ENCODE data around the gene NDUFS1. TPM values are rescaled to one million over a fixed set of nuclear protein-coding genes. Genes with fewer than 3 reads are reported as not detected.

The NDUFS1 gene
- total and polyA plus RNA-seq, 9 of the 15 experiments (the other 6 are each of a cell fraction or from before 2014, with no cell fraction given): 75.0 to 130 (median 91.5) TPM

- TF ChIP-seq SIRT6 (IDR thresholded peaks at IDR 0.05; ENCODE audit: low read depth, low read length): no peak
- TF ChIP-seq ZNF143 (CRISPR knock-in tag; IDR thresholded peaks at IDR 0.05): no peak
- no peak for TF ChIP-seq CBX3 (IDR thresholded peaks at IDR 0.05; ENCODE audit: borderline replicate concordance in 1 of 2, low read length in 2 of 2)
- no peak for TF ChIP-seq KLF6 (CRISPR knock-in tag; IDR thresholded peaks at IDR 0.05; ENCODE audit: borderline replicate concordance)
- no peak for TF ChIP-seq ZBTB2 (IDR thresholded peaks at IDR 0.05)
- no peak for TF ChIP-seq MNT (conservative IDR thresholded peaks at IDR 0.05)
- TF ChIP-seq CHD2 (IDR thresholded peaks at IDR 0.05; ENCODE audit: low read depth, low read length): no peak
- no peak for TF ChIP-seq SMARCA4 (IDR thresholded peaks at IDR 0.05)
- no peak for TF ChIP-seq KLF10 (CRISPR knock-in tag; IDR thresholded peaks at IDR 0.05)
- TF ChIP-seq POLR2B (IDR thresholded peaks at IDR 0.05; ENCODE audit: low read depth, partially characterized antibody): no peak
- TF ChIP-seq ZMIZ1 (IDR thresholded peaks at IDR 0.05; ENCODE audit: low read depth in 2 of 2, low read length in 2 of 2): no peak
- no peaks in the 10 kb centered on the region for H3K79me2 ChIP-seq (ENCODE audit: control insufficient read depth, insufficient read depth, low read length)
- no peak overlapping the region for H3K27ac ChIP-seq (ENCODE audit: extremely low read depth, low read depth, low read length)
- no peak overlapping the region for H3K4me2 ChIP-seq (ENCODE audit: insufficient read depth, low read length)
- in situ Hi-C loops (cut with MboI) (no loop called here), intact Hi-C loops (cut with micrococcal nuclease) (no loop called here)
- BruUV-seq (replicated peaks): no TSS peak
- no peaks in the 10 kb centered on the region for H3K4me1 ChIP-seq (replicated peaks in 1 of 2; ENCODE audit: control insufficient read depth in 2 of 2, insufficient read depth in 2 of 2, low read length in 2 of 2)
- no peak overlapping the region for H2AFZ ChIP-seq (ENCODE audit: low read depth, low read length)
- H3K9me3 ChIP-seq (replicated peaks; ENCODE audit: control insufficient read depth, insufficient read depth, low read depth, low read length): no peaks in the 10 kb centered on the region
- no peaks in the 10 kb centered on the region for H3K36me3 ChIP-seq (ENCODE audit: control insufficient read depth, insufficient read depth, low read length)
- ChIA-PET POLR2A (interaction anchor here (1.0 to 1.2 kb wide), 2 partner anchors 9 to 14 kb away, joined by 4 to 5 read pairs; no protein-coding TSS in a partner anchor), CTCF (ENCODE audit: low intra/inter-chr PET ratio) (no interaction called here)
- no peak overlapping the region for H3K4me3 ChIP-seq
- no peaks in the 10 kb centered on the region for H4K20me1 ChIP-seq (replicated peaks; ENCODE audit: control insufficient read depth, insufficient read depth, low read length)
- WGBS (ENCODE audit: insufficient coverage, low coverage, missing lambda C conversion rate): 100% methylated on average over 2 of the region's 5 CpGs
- ATAC-seq: no peak
- H3K9ac ChIP-seq (ENCODE audit: insufficient read depth in 1 of 2, low read depth in 2 of 2, low read length in 2 of 2): no peak overlapping the region
- H3K9me1 ChIP-seq (ENCODE audit: control insufficient read depth, insufficient read depth, low read length): no peaks in the 10 kb centered on the region
- no peaks in the 10 kb centered on the region for H3K27me3 ChIP-seq (ENCODE audit: control insufficient read depth in 2 of 2, insufficient read depth in 2 of 2, low read length in 2 of 2)
- no peak for FAIRE-seq
- DNase-seq (ENCODE audit: extremely low read depth in 1 of 4, low spot score in 3 of 4): no peak
Measured at GRCh38 chr2:206105541-206105940, 53.7 kb downstream of the NDUFS1 start.

Data from K562 (cell line).